HG03095 (cell line): ENCODE measurements around the gene LYRM1.
"Not testable (repeated sequence)": the region's sequence is repeated elsewhere in the genome, so short reads cannot be mapped to it uniquely, and the experiment has no call there.

ENCODE experiments used
- ATAC-seq: cut with Tn5 transposase; IDR thresholded peaks from one replicate; pipeline ENCODE4 v1.9.1; 2021; ENCODE audit warnings: moderate library complexity; ENCODE audit not compliant: unreplicated experiment

Gene LYRM1

GRCh38 chr16:20900299-20901067, at the start of gene LYRM1, which contains the start of gene DCUN1D3:
Gene LYRM1, plus strand, starts transcription at chr16:20900771. Its CDS starts 14,785 bp downstream, at chr16:20915556.
Gene DCUN1D3, minus strand, starts transcription at chr16:20900358. Its CDS starts 37,820 bp downstream, at chr16:20862538.
- peak; percentile 61 for ATAC-seq

GRCh38 chr16:20850981-20851380, 49.6 kb upstream of the LYRM1 start:
- ATAC-seq: no peak

GRCh38 chr16:20851601-20852000, 49.0 kb upstream of the LYRM1 start:
- no peak for ATAC-seq

GRCh38 chr16:20853143-20853542, 47.4 kb upstream of the LYRM1 start:
- ATAC-seq: no peak

- no peak for ATAC-seq
These were observed 46.5 kb upstream of the LYRM1 start for GRCh38 chr16:20853981-20854620.

GRCh38 chr16:20854963-20855362, 45.6 kb upstream of the LYRM1 start:
- no peak for ATAC-seq

GRCh38 chr16:20857281-20857680, 43.3 kb upstream of the LYRM1 start:
- ATAC-seq: no peak

- ATAC-seq: no peak
These were observed 41.3 kb upstream of the LYRM1 start for GRCh38 chr16:20859229-20859628.

GRCh38 chr16:20859699-20860098, 40.9 kb upstream of the LYRM1 start:
- ATAC-seq: no peak

GRCh38 chr16:20860361-20860760, 40.2 kb upstream of the LYRM1 start:
- ATAC-seq: no peak

GRCh38 chr16:20860995-20861394, 39.6 kb upstream of the LYRM1 start:
- not testable (repeated sequence) for ATAC-seq

- ATAC-seq: no peak
These were observed 38.2 kb upstream of the LYRM1 start for GRCh38 chr16:20862162-20862960.

- not testable (repeated sequence) for ATAC-seq
These were observed 36.2 kb upstream of the LYRM1 start for GRCh38 chr16:20864376-20864775.

GRCh38 chr16:20865420-20866131, 35.0 kb upstream of the LYRM1 start:
- peak; percentile 77 for ATAC-seq

- ATAC-seq: no peak
These were observed 34.3 kb upstream of the LYRM1 start for GRCh38 chr16:20866145-20866772.

GRCh38 chr16:20866801-20867200, 33.8 kb upstream of the LYRM1 start:
- no peak for ATAC-seq

GRCh38 chr16:20867585-20867984, 33.0 kb upstream of the LYRM1 start:
- no peak for ATAC-seq

GRCh38 chr16:20868890-20869289, 31.7 kb upstream of the LYRM1 start:
- no peak for ATAC-seq

- ATAC-seq: no peak
These were observed 30.3 kb upstream of the LYRM1 start for GRCh38 chr16:20870122-20870820.

- ATAC-seq: no peak
These were observed 29.3 kb upstream of the LYRM1 start for GRCh38 chr16:20871258-20871657.
